GM12864 (cell line): Measurements from ENCODE around the gene GTF2H4.
A peak's percentile ranks its signal among the peaks of the same experiment; 100 is the strongest.

Source experiments
- DNase-seq: peaks from one replicate; pipeline ENCODE4 v3.0.0-alpha.2; 2011; ENCODE audit warnings: low read depth
- H3K4me3 ChIP-seq: 2 replicates; pipeline ENCODE4 v1.5.1; 2011; ENCODE audit warnings: mild to moderate bottlenecking, low read depth, low read length, control low read depth
- TF ChIP-seq, protein P1 (sequence below): IDR thresholded peaks from 2 replicates; pipeline ENCODE4 v1.5.1; 2011; ENCODE audit warnings: low read depth, mild to moderate bottlenecking, moderate library complexity, low read length, control low read depth, inconsistent platforms; ENCODE audit errors: missing control alignments

GTF2H4 gene

DNA sequence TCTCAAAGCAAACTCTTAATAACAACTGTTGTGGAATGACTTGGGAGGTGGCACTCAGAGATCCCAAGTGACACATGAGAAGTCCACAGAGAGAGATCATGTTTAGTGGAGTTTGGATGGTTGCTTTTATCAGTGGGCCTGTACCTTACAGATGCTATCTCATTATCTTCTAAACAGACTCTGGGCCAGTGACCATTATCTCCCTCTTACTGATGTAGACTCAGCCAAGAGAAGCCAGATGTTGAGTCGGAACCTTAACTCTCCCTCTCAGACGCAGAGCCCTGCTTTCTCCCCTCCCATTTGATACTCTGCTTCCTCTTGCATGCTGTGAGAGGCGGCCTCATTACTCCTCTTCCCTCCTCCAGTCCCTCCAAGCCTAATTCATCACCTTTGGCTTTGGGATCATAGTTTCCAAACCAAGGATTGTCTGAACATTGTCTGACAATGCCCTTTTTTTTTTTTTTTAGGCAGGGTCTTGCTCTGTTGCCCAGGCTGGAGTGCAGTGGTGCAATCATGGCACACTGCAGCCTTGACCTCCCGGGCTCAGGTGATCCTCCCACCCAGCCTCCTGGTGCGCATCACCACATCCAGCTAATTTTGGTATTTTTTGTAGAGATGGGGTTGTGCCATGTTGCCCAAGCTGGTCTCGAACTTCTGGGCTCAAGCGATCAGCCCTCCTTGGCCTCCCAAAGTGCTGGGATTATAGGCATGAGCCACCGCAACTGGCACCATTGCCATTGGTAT is 28.2 kb upstream of the GTF2H4 start:
- no peak for DNase-seq
- TF ChIP-seq, protein P1, sequence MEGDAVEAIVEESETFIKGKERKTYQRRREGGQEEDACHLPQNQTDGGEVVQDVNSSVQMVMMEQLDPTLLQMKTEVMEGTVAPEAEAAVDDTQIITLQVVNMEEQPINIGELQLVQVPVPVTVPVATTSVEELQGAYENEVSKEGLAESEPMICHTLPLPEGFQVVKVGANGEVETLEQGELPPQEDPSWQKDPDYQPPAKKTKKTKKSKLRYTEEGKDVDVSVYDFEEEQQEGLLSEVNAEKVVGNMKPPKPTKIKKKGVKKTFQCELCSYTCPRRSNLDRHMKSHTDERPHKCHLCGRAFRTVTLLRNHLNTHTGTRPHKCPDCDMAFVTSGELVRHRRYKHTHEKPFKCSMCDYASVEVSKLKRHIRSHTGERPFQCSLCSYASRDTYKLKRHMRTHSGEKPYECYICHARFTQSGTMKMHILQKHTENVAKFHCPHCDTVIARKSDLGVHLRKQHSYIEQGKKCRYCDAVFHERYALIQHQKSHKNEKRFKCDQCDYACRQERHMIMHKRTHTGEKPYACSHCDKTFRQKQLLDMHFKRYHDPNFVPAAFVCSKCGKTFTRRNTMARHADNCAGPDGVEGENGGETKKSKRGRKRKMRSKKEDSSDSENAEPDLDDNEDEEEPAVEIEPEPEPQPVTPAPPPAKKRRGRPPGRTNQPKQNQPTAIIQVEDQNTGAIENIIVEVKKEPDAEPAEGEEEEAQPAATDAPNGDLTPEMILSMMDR, result no peak
- H3K4me3 ChIP-seq, result no peak overlapping the region

DNA sequence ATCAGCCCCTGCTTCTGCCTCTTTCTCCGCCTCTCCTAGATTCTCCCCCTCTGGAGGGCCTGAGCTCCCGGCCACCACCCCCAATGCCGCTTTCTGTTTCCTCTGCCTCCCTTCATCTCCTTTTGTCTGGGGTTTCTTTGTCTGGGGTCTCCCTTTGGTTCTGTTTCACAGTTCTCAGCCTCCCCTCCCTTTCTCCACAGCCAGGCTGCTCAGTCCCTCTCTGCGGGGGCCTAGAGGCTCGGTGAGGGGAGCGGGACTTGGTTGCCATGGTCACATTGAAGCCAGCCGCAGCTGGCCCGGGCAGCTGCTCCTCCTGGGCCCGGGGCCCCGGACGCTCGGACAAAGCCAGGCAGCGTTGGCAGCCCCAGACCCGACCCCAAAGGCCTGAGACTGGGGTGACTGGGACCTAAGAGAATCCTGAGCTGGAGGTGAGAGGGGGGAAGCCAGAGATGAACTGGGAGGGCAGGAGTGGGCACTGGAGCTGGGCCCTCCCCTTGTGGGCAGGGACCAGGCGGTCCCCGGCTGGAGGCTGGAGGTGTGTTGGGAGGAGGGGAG is 27.2 kb upstream of the GTF2H4 start:
- TF ChIP-seq, protein P1, result no peak
- no peak overlapping the region for H3K4me3 ChIP-seq
- DNase-seq, result no peak

DNA sequence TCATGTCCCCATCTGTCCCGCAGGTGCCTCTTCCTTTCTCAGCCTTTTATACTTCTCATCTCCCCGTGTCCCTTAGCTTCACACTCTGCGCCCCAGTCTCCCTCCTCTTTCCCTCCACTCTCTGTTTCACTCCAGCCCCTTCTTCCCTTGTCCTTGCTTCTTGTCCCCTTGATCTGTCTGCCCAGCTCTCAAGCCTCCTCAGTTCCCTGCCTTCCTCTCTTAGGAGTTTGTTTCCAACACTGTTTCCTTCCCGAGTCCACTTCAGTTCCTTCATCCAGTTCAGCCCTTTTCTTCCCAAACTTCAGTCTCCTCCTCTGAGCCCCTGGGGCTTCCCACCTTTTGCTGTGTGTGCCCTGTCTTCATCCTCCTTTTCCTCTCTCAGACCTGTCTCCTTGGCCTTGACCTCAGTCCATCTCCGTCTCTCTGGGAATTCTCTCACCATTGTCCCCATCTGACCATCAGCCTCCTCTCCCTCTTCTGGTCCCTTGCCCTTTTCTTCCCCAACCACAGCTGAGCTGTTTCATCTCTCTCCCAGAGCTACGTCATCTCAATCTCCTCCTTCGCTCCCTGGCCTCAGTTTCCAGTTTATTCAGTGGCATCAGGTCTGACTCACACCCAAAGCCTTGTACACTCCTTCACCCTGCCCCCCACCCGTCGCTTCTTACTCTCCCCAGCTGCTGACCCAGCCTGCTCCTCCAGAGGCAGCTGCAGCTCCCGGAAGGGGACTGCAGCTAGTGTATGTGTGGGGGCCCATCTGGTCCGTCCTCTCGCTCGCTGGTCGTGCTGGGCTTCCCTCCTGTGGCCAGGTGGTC is 26.4 kb upstream of the GTF2H4 start:
- H3K4me3 ChIP-seq, result no peak overlapping the region
- DNase-seq, result no peak
- TF ChIP-seq, protein P1, result no peak

DNA sequence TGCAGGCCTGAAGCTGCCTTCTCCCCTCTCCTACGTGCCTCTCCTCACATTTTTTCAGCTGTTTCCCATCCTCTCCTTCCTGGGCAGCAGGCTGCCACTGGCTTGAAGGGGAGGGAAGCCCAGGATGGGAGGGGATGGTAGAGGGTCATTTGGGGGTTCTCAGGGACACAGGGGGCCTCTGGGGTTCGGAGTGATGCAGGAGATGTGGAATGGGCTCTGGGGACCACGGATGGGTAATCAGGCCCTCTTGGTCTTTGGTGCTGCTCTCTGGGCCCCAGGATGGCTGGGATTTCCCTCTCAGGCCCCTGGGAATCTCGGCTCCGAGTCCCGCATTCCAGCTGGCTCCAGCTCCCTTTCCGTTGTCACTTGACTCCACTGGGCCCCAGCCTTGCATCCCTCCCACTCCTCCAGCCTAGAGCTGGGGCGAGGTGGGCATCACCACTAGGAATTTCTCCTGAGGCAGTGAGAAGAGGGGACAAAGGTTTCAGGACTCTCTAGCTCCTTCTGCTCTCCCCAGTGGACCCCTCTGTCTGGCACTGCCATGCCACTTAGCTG is 25.7 kb upstream of the GTF2H4 start:
- no peak for DNase-seq

DNA sequence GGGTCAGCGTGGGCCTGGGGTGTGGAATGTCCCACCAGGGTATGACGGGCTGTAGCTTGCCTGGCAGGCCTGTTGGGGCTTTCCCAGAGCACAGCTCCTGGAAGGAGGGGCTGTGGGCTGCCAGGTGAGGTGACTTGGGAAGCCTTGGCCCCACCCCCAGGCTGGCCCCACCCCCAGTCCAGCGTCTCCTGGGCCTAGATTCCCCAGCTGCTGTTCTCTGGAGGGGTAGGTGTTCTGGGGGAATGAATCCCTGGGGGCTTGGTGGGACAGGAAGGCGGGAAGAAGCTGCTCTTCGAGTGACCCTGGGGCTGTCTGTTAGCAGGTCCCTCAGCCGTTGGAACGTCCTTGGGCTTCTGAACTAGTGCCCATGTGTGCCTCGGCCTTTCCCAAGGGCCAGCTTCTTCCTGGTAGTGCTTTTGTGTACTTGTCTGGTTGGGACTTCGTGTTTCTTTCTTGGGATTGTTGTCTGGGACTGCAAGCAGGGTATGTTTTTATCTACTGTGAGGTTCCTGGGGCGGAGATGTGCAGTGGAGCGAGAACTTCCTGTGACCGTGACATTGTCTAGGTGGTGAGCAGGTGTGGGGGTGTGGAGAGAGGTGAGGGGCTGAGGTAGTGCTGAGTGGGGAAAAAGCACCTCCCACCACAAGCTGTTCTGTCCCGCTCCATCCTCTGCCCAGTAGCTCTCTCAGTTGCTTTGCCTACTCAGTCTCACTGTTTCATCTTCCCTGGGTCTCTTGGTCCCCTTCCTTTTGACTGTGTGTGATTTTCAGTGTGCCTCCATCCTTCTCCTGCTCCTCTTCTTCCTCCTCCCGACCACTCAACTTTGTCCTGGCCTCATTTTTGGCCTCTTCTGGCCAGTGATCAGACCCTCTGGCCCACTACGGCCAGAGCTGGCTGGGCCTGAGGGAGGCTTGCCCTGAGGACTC is 25.0 kb upstream of the GTF2H4 start:
- peak; percentile 50 for DNase-seq
- TF ChIP-seq, protein P1, result no peak
- H3K4me3 ChIP-seq, result peak overlapping the region; percentile 41

More for the DNA sequence above, 25.7 kb upstream of the GTF2H4 start:
- TF ChIP-seq, protein P1, result no peak
- H3K4me3 ChIP-seq, result no peak overlapping the region
